ENCODE data around the gene COL3A1.

Gene COL3A1

DNA sequence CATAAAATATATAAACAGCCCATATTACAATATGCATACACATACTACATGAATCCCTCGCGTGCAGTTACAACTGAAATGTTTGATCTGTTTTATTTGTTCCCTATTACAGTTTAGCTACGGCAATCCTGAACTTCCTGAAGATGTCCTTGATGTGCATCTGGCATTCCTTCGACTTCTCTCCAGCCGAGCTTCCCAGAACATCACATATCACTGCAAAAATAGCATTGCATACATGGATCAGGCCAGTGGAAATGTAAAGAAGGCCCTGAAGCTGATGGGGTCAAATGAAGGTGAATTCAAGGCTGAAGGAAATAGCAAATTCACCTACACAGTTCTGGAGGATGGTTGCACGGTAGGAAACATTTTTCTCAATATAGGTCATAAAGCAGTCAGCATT is 36.4 kb downstream of the COL3A1 start:
- TF ChIP-seq TAF1 (IDR thresholded peaks at IDR 0.05; ENCODE audit: borderline replicate concordance, insufficient read depth, low read length) (no peak), FOXP2 (optimal IDR thresholded peaks at IDR 0.05; ENCODE audit: borderline replicate concordance, extremely low read depth, extremely low read length, insufficient read depth) (no peak), POLR2AphosphoS5 (IDR thresholded peaks at IDR 0.05; ENCODE audit: low read depth, low read length) (no peak), REST (IDR thresholded peaks at IDR 0.05; ENCODE audit: insufficient read depth in 1 of 2, low read depth in 2 of 2, low read length in 2 of 2) (no peak), SIN3A (IDR thresholded peaks at IDR 0.05; ENCODE audit: borderline replicate concordance, insufficient read depth, low read length) (no peak)

DNA sequence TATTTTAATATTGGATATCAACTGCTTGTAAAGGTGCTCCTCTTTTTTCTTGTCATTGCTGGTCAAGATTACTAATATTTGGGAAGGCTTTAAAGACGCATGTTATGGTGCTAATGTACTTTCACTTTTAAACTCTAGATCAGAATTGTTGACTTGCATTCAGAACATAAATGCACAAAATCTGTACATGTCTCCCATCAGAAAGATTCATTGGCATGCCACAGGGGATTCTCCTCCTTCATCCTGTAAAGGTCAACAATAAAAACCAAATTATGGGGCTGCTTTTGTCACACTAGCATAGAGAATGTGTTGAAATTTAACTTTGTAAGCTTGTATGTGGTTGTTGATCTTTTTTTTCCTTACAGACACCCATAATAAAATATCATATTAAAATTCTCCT is 38.2 kb downstream of the COL3A1 start:
- TF ChIP-seq REST (IDR thresholded peaks at IDR 0.05; ENCODE audit: insufficient read depth in 1 of 2, low read depth in 2 of 2, low read length in 2 of 2): no peak
- no peak for TF ChIP-seq POLR2AphosphoS5 (IDR thresholded peaks at IDR 0.05; ENCODE audit: low read depth, low read length)
- no peak for TF ChIP-seq SIN3A (IDR thresholded peaks at IDR 0.05; ENCODE audit: borderline replicate concordance, insufficient read depth, low read length)

DNA sequence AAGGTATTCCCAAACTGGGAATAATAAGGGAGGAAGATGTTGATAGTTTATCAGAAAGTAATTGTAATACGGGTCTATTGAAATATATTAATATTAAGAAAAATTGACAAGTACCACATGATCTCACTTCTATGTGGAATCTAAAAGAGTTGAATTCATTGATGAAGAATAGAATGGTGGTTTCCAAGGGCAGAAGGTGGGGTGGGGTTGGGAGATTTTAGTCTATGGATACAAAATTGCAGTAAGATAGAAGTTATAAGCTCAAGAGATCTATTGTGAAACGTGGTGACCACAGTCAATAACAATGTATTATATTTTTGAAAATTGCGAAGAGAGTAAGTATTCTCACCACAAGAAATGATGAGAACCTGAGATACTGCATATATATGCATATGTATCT is 38.9 kb downstream of the COL3A1 start:
- TF ChIP-seq TAF1 (IDR thresholded peaks at IDR 0.05; ENCODE audit: borderline replicate concordance, insufficient read depth, low read length): no peak
- no peak for TF ChIP-seq SIN3A (IDR thresholded peaks at IDR 0.05; ENCODE audit: borderline replicate concordance, insufficient read depth, low read length)
- TF ChIP-seq POLR2AphosphoS5 (IDR thresholded peaks at IDR 0.05; ENCODE audit: low read depth, low read length): no peak
- no peak for TF ChIP-seq REST (IDR thresholded peaks at IDR 0.05; ENCODE audit: insufficient read depth in 1 of 2, low read depth in 2 of 2, low read length in 2 of 2)
- TF ChIP-seq FOXP2 (optimal IDR thresholded peaks at IDR 0.05; ENCODE audit: borderline replicate concordance, extremely low read depth, extremely low read length, insufficient read depth): no peak

GRCh38 chr2:189013671-189014448 is 39.7 kb downstream of the COL3A1 start:
- no peak for TF ChIP-seq REST (IDR thresholded peaks at IDR 0.05; ENCODE audit: insufficient read depth in 1 of 2, low read depth in 2 of 2, low read length in 2 of 2)
- no peak for TF ChIP-seq SIN3A (IDR thresholded peaks at IDR 0.05; ENCODE audit: borderline replicate concordance, insufficient read depth, low read length)
- no peak for TF ChIP-seq FOXP2 (optimal IDR thresholded peaks at IDR 0.05; ENCODE audit: borderline replicate concordance, extremely low read depth, extremely low read length, insufficient read depth)
- TF ChIP-seq TAF1 (IDR thresholded peaks at IDR 0.05; ENCODE audit: borderline replicate concordance, insufficient read depth, low read length): no peak
- no peak for TF ChIP-seq POLR2AphosphoS5 (IDR thresholded peaks at IDR 0.05; ENCODE audit: low read depth, low read length)
